ENCODE results near the gene LMBR1.

Gene LMBR1

DNA sequence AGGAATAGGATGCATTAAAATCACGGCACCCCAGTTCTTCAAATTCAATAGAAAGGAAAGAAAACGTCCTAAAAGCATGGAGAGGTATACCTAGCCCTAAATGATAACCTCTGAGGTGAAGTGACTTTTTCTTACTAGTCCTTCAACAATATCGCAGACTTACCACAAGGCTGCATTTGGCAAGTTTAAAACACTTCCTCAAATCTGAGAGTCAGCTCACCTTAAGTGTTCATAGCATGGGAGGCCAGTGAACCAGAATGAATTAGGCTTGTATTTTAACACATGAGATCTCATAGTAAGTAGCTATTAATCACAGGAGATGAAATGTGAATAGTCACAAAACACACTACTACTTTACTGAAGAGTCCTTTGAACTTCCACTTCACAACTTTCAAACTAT, 128.2 kb downstream of the LMBR1 start:
- TF ChIP-seq ZBTB7A (IDR thresholded peaks at IDR 0.05; ENCODE audit: low read depth) (no peak), FOXM1 (IDR thresholded peaks at IDR 0.05; ENCODE audit: borderline replicate concordance, low read depth) (no peak)

DNA sequence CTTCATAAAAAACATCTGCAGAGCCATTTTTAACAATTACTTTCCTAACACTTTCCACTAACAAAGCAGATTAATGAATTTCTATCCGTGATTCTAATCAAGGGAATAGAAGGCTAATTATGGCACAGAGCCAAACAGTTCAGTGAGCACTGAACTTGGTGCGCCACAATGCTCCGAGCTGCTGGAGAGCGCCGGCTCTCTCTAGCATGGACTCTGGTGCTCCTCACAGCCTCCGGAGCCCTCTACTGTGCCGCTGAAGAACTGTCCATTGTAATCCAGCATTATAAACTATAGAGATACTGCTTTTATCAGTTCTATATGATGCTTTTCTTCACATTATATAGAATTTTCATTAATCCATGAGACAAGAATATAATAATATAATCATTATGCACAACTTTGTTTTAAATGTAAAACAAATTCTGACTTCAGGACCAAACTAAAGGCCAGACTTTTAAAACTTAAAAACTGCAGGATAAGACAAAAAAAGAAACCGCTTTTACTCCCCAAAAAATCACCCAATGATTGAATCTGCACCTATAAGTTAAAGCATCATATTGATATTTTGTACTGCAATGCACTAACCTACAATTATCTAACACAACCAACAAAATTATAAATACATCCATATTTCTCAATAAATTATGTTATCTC, 128.8 kb downstream of the LMBR1 start:
- TF ChIP-seq, protein P1, sequence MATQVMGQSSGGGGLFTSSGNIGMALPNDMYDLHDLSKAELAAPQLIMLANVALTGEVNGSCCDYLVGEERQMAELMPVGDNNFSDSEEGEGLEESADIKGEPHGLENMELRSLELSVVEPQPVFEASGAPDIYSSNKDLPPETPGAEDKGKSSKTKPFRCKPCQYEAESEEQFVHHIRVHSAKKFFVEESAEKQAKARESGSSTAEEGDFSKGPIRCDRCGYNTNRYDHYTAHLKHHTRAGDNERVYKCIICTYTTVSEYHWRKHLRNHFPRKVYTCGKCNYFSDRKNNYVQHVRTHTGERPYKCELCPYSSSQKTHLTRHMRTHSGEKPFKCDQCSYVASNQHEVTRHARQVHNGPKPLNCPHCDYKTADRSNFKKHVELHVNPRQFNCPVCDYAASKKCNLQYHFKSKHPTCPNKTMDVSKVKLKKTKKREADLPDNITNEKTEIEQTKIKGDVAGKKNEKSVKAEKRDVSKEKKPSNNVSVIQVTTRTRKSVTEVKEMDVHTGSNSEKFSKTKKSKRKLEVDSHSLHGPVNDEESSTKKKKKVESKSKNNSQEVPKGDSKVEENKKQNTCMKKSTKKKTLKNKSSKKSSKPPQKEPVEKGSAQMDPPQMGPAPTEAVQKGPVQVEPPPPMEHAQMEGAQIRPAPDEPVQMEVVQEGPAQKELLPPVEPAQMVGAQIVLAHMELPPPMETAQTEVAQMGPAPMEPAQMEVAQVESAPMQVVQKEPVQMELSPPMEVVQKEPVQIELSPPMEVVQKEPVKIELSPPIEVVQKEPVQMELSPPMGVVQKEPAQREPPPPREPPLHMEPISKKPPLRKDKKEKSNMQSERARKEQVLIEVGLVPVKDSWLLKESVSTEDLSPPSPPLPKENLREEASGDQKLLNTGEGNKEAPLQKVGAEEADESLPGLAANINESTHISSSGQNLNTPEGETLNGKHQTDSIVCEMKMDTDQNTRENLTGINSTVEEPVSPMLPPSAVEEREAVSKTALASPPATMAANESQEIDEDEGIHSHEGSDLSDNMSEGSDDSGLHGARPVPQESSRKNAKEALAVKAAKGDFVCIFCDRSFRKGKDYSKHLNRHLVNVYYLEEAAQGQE (IDR thresholded peaks at IDR 0.05; ENCODE audit: low read depth): peak; percentile 52
- TF ChIP-seq NFIC (IDR thresholded peaks at IDR 0.05): peak; percentile 64
- TF ChIP-seq RAD21 (IDR thresholded peaks at IDR 0.05; ENCODE audit: low read depth): peak; percentile 72
- TF ChIP-seq YY1 (IDR thresholded peaks at IDR 0.05; ENCODE audit: low read depth): no peak

DNA sequence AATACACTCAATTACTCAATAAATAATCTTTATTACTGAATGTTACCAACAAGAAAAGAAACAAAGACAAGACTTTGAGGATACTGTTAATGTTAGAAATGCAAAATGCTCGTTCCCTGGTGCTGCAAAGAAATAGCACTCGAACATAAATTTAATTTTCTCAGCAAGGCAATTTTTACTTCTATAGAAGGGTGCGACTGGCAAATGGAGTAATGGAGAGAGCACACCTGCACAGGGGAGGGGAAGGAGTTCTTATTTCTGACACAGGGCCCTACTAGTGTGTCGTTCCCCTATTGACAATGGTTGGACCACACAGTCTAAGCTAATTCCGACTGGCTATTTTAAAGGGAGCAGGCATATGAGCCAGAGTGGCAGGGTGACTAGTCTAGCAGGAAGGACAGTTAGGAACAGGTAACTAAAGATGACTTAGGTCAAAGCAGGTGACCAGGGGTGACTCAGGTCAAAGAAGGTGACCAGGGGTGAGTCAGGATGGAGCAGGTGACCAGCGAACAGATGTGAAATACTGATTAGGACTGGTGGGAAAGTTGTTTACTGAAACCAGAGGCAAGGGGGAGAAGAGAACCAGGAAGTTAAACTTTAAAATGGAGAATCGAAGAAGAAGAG, 133.3 kb downstream of the LMBR1 start:
- TF ChIP-seq EGR1 (IDR thresholded peaks at IDR 0.05): no peak
- TF ChIP-seq, protein P1 (IDR thresholded peaks at IDR 0.05; ENCODE audit: low read depth): no peak
- no peak for TF ChIP-seq RAD21 (IDR thresholded peaks at IDR 0.05; ENCODE audit: low read depth)
- no peak for TF ChIP-seq TCF12 (IDR thresholded peaks at IDR 0.05; ENCODE audit: low read depth)
- TF ChIP-seq, protein P2, sequence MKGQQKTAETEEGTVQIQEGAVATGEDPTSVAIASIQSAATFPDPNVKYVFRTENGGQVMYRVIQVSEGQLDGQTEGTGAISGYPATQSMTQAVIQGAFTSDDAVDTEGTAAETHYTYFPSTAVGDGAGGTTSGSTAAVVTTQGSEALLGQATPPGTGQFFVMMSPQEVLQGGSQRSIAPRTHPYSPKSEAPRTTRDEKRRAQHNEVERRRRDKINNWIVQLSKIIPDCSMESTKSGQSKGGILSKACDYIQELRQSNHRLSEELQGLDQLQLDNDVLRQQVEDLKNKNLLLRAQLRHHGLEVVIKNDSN (IDR thresholded peaks at IDR 0.05): no peak

DNA sequence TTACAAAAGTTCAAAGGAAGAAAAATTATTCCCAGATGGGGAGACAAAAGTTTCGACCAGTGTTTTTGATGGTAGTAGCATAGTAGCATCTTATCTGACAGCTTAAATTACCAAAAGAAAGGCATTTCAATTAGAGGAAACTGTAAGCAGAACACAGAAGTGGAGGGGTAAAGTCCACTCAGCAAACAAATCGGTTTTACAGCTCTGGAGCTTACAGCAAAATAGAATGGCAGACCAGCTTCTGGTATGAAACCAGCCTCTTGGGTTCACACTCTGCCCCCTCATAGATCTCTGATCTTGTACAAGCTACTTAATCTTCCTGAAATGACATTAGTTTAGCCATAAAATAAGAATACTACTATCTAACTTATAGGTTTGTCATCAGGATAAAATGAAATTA, 133.8 kb downstream of the LMBR1 start:
- TF ChIP-seq NFIC (IDR thresholded peaks at IDR 0.05): no peak
- TF ChIP-seq, protein P3, sequence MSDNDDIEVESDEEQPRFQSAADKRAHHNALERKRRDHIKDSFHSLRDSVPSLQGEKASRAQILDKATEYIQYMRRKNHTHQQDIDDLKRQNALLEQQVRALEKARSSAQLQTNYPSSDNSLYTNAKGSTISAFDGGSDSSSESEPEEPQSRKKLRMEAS (IDR thresholded peaks at IDR 0.05): no peak
- TF ChIP-seq EGR1 (IDR thresholded peaks at IDR 0.05): no peak
- TF ChIP-seq CREB1 (IDR thresholded peaks at IDR 0.05; ENCODE audit: low read depth): no peak
- TF ChIP-seq, protein P2 (IDR thresholded peaks at IDR 0.05): no peak
- no peak for TF ChIP-seq TEAD4 (IDR thresholded peaks at IDR 0.05)
- TF ChIP-seq TAF1 (IDR thresholded peaks at IDR 0.05; ENCODE audit: low read depth): no peak
- TF ChIP-seq CEBPB (IDR thresholded peaks at IDR 0.05): no peak
- TF ChIP-seq, protein P1 (IDR thresholded peaks at IDR 0.05; ENCODE audit: low read depth): no peak
- TF ChIP-seq ZBTB7A (IDR thresholded peaks at IDR 0.05; ENCODE audit: low read depth): no peak
- TF ChIP-seq RAD21 (IDR thresholded peaks at IDR 0.05; ENCODE audit: low read depth): no peak
- no peak for TF ChIP-seq YY1 (IDR thresholded peaks at IDR 0.05; ENCODE audit: low read depth)
- TF ChIP-seq EP300 (IDR thresholded peaks at IDR 0.05; ENCODE audit: borderline replicate concordance): no peak
- TF ChIP-seq FOXM1 (IDR thresholded peaks at IDR 0.05; ENCODE audit: borderline replicate concordance, low read depth): no peak
- TF ChIP-seq TCF12 (IDR thresholded peaks at IDR 0.05; ENCODE audit: low read depth): no peak

DNA sequence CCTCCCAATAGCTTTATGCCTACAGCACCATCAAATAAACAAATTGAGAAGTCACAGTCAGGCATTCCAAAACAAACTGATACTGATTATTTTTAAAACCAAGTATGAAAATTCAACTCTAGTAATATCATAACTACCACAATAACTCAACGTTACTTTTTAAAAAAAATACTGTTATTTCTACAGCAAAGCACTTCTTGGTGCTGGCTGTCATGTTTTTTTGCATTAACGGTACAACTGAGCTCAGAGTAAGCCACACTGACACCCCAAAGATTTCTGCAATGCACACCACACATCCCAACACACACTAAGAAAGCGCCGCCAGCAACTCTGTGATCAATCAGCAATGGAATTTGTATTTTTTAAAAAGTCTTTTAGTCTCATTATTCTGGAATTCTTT, 138.8 kb downstream of the LMBR1 start:
- no peak for TF ChIP-seq TEAD4 (IDR thresholded peaks at IDR 0.05)
- TF ChIP-seq CEBPB (IDR thresholded peaks at IDR 0.05): no peak
- TF ChIP-seq, protein P1 (IDR thresholded peaks at IDR 0.05; ENCODE audit: low read depth): no peak
- no peak for TF ChIP-seq ZBTB7A (IDR thresholded peaks at IDR 0.05; ENCODE audit: low read depth)
- TF ChIP-seq NFIC (IDR thresholded peaks at IDR 0.05): no peak
- TF ChIP-seq TCF12 (IDR thresholded peaks at IDR 0.05; ENCODE audit: low read depth): no peak
- TF ChIP-seq, protein P3 (IDR thresholded peaks at IDR 0.05): no peak
